Activated CD8-positive, alpha-beta memory T cell treated with anti-CD3 and anti-CD28 coated beads for 1 hour (primary cell): ENCODE results near the gene JAZF1.

ENCODE experiments used
- DNase-seq, 2 donors: peaks; one replicate each; pipeline ENCODE4 v3.0.0-alpha.2; 2020; ENCODE audit warnings: low read depth in 1 of 2; ENCODE audit errors: extremely low read depth in 1 of 2

Gene JAZF1

GRCh38 chr7:27950123-27950522 lies 230.5 kb downstream of the JAZF1 start:
- DNase-seq = no peak

- no peak for DNase-seq
Measured at GRCh38 chr7:27948861-27949260, 231.7 kb downstream of the JAZF1 start.

GRCh38 chr7:27947586-27948278 lies 232.9 kb downstream of the JAZF1 start:
- no peak for DNase-seq

GRCh38 chr7:27946351-27946750 lies 234.2 kb downstream of the JAZF1 start:
- DNase-seq = no peak

GRCh38 chr7:27945058-27945795 lies 235.4 kb downstream of the JAZF1 start:
- no peak for DNase-seq

- no peak for DNase-seq
Measured at GRCh38 chr7:27944643-27945042, 236.0 kb downstream of the JAZF1 start.

- no peak for DNase-seq
Measured at GRCh38 chr7:27943241-27943640, 237.4 kb downstream of the JAZF1 start.

- no peak for DNase-seq
Measured at GRCh38 chr7:27942711-27943110, 237.9 kb downstream of the JAZF1 start.

- DNase-seq = no peak
Measured at GRCh38 chr7:27941522-27941921, 239.1 kb downstream of the JAZF1 start.

- no peak for DNase-seq
Measured at GRCh38 chr7:27940341-27940740, 240.3 kb downstream of the JAZF1 start.

- no peak for DNase-seq
Measured at GRCh38 chr7:27939893-27940292, 240.7 kb downstream of the JAZF1 start.

- DNase-seq = no peak
Measured at GRCh38 chr7:27936768-27937102, 243.9 kb downstream of the JAZF1 start.

- DNase-seq = no peak
Measured at GRCh38 chr7:27936047-27936767, 244.4 kb downstream of the JAZF1 start.

GRCh38 chr7:27933671-27934565 lies 246.7 kb downstream of the JAZF1 start:
- no peak for DNase-seq

- no peak for DNase-seq
Measured at GRCh38 chr7:27930910-27931476, 249.6 kb downstream of the JAZF1 start.

GRCh38 chr7:27929127-27929526 lies 251.5 kb downstream of the JAZF1 start:
- DNase-seq = no peak

- no peak for DNase-seq
Measured at GRCh38 chr7:27928001-27928400, 252.6 kb downstream of the JAZF1 start.

GRCh38 chr7:27925573-27926201 lies 254.9 kb downstream of the JAZF1 start:
- DNase-seq = no peak

- no peak for DNase-seq
Measured at GRCh38 chr7:27923642-27923980, 257.0 kb downstream of the JAZF1 start.

- DNase-seq = no peak
Measured at GRCh38 chr7:27922907-27923641, 257.5 kb downstream of the JAZF1 start.
